Posterior cingulate gyrus (tissue), 11 donors: ENCODE data around the gene SIAH2.

ENCODE experiments used
- DNase-seq, 10 donors: peaks; one replicate each; pipeline versions ENCODE4 v3.0.0 to v3.0.0-alpha.2; 2020 to 2021; ENCODE audit warnings: mixed read lengths in 3 of 10
- intact Hi-C: fragments of 100-400 bp; cut with DNase I; formaldehyde crosslinking; loops from one replicate; pipeline ENCODE4 v1.15.1; 2023

Gene SIAH2

GRCh38 chr3:150778793-150779401, 15.9 kb upstream of the SIAH2 start:
- peak in 2 of 10 donors; percentile 65 to 85 for DNase-seq
- intact Hi-C loops: no loop called here

GRCh38 chr3:150775001-150775599, 12.1 kb upstream of the SIAH2 start:
- intact Hi-C loops: no loop called here
- DNase-seq: no peak

GRCh38 chr3:150773616-150774192, 10.7 kb upstream of the SIAH2 start:
- peak in 1 of 10 donors; percentile 65 for DNase-seq
- intact Hi-C loops: no loop called here

- no peak for DNase-seq
- intact Hi-C loops: no loop called here
Observed at GRCh38 chr3:150771600-150771999, 8.6 kb upstream of the SIAH2 start.

GRCh38 chr3:150770681-150771080, 7.7 kb upstream of the SIAH2 start:
- intact Hi-C loops: no loop called here
- no peak for DNase-seq

- intact Hi-C loops: no loop called here
- DNase-seq: no peak
Observed at GRCh38 chr3:150766742-150767141, 3.8 kb upstream of the SIAH2 start.

- intact Hi-C loops: no loop called here
- no peak for DNase-seq
Observed at GRCh38 chr3:150765949-150766720, 3.2 kb upstream of the SIAH2 start.

GRCh38 chr3:150764967-150765366, 2.0 kb upstream of the SIAH2 start:
- DNase-seq: no peak
- intact Hi-C loops: loop anchor here (5.0 kb wide), 3 partner anchors 43 to 353 kb away; partner anchors contain the start of gene SELENOT

GRCh38 chr3:150764566-150764965, 1.6 kb upstream of the SIAH2 start:
- intact Hi-C loops: loop anchor here (5.0 kb wide), 3 partner anchors 42 to 352 kb away; partner anchors contain the start of gene SELENOT
- DNase-seq: no peak

- peak; percentile 65 to 96 (median 74) for DNase-seq
- intact Hi-C loops: loop anchor here (5.0 kb wide), 3 partner anchors 42 to 352 kb away; partner anchors contain the start of gene SELENOT
Observed at GRCh38 chr3:150763841-150764483, 993 bp upstream of the SIAH2 start.

GRCh38 chr3:150762662-150763121, 277 bp downstream of the SIAH2 start:
- intact Hi-C loops: loop anchor here (5.0 kb wide), 3 partner anchors 40 to 350 kb away; partner anchors contain the start of gene SELENOT
- peak in 2 of 10 donors; percentile 9 to 22 for DNase-seq

- peak in 9 of 10 donors; percentile 30 to 92 (median 57) for DNase-seq
- intact Hi-C loops: loop anchor here (5.0 kb wide), 3 partner anchors 40 to 350 kb away; partner anchors contain the start of gene SELENOT
Observed at GRCh38 chr3:150761831-150762661, 923 bp downstream of the SIAH2 start.

GRCh38 chr3:150760431-150761200, 2.4 kb downstream of the SIAH2 start:
- no peak for DNase-seq
- intact Hi-C loops: loop anchor here (5.0 kb wide), 3 partner anchors 38 to 348 kb away; partner anchors contain the start of gene SELENOT

- intact Hi-C loops: loop anchor here (5.0 kb wide), 3 partner anchors 38 to 348 kb away; partner anchors contain the start of gene SELENOT
- no peak for DNase-seq
Observed at GRCh38 chr3:150759947-150760346, 3.0 kb downstream of the SIAH2 start.

- DNase-seq: no peak
- intact Hi-C loops: no loop called here
Observed at GRCh38 chr3:150759319-150759718, 3.6 kb downstream of the SIAH2 start.

- intact Hi-C loops: no loop called here
Observed at GRCh38 chr3:150757768-150758167, 5.2 kb downstream of the SIAH2 start.

GRCh38 chr3:150757364-150757763, 5.6 kb downstream of the SIAH2 start:
- intact Hi-C loops: no loop called here
- no peak for DNase-seq

More at GRCh38 chr3:150757768-150758167, 5.2 kb downstream of the SIAH2 start:
- DNase-seq: no peak

GRCh38 chr3:150756491-150757059, 6.4 kb downstream of the SIAH2 start:
- DNase-seq: no peak
- intact Hi-C loops: no loop called here
